Sciatic nerve (tissue), 2 donors: ENCODE results near the gene CCDC12. TPM values are rescaled to one million over a fixed set of nuclear protein-coding genes. Genes with fewer than 3 reads are reported as not detected.
"Not testable (repeated sequence)": the region's sequence is repeated elsewhere in the genome, so short reads cannot be mapped to it uniquely, and the experiment has no call there.

Experiments used
- ATAC-seq: fragments of 200-7000 bp; cut with Tn5 transposase; one replicate; pipeline ENCODE4 v1.9.1; 2020; ENCODE audit warnings: mild to moderate bottlenecking, moderate library complexity
- DNase-seq: peaks from one replicate; pipeline ENCODE4 v3.0.0-alpha.2; 2020; ENCODE audit warnings: low spot score
- intact Hi-C: fragments of 100-400 bp; cut with DNase I; formaldehyde crosslinking; loops from one replicate; pipeline ENCODE4 v1.14.2; 2022
- total RNA-seq: library from RNA; stranded (reverse); fragmentation: NEBNext Ultra II Directional; extraction: Animal tissue kit (Norgen Biotek cat#: 25700); gene quantifications from one replicate; pipeline ENCODE4 v1.2.1, GENCODE V29; 2021
- donor health status: DM: no; HTN: no; CAD: no.
- donor health status: DM: no; HTN: no; CAD: no.

CCDC12 gene
- total RNA-seq, 1 donor from 2014 or later = 40.9 TPM

GRCh38 chr3:46918634-46919033 is 57.9 kb downstream of the CCDC12 start:
- intact Hi-C loops = no loop called here
- no peak for DNase-seq
- no peak for ATAC-seq

- no peak for DNase-seq
- no peak for ATAC-seq
- intact Hi-C loops = no loop called here
These were observed 58.3 kb downstream of the CCDC12 start for GRCh38 chr3:46918202-46918601.

- peak; percentile 15 for DNase-seq
These were observed 59.3 kb downstream of the CCDC12 start for GRCh38 chr3:46917257-46917656.

GRCh38 chr3:46916799-46917198 is 59.7 kb downstream of the CCDC12 start:
- ATAC-seq = no peak

More at GRCh38 chr3:46917257-46917656, 59.3 kb downstream of the CCDC12 start:
- intact Hi-C loops = no loop called here
- no peak for ATAC-seq

GRCh38 chr3:46916278-46916677 is 60.3 kb downstream of the CCDC12 start:
- ATAC-seq (no peak), DNase-seq (no peak)
- intact Hi-C loops = no loop called here

More at GRCh38 chr3:46916799-46917198, 59.7 kb downstream of the CCDC12 start:
- intact Hi-C loops = no loop called here
- DNase-seq = no peak

- DNase-seq = no peak
- ATAC-seq = no peak
- intact Hi-C loops = no loop called here
These were observed 61.2 kb downstream of the CCDC12 start for GRCh38 chr3:46915297-46915822.

- intact Hi-C loops = no loop called here
- ATAC-seq (no peak), DNase-seq (no peak)
These were observed 61.7 kb downstream of the CCDC12 start for GRCh38 chr3:46914849-46915248.

GRCh38 chr3:46913644-46914043 is 62.9 kb downstream of the CCDC12 start:
- intact Hi-C loops = no loop called here
- ATAC-seq (no peak), DNase-seq (peak; percentile 47)

- ATAC-seq (no peak), DNase-seq (no peak)
- intact Hi-C loops = no loop called here
These were observed 63.6 kb downstream of the CCDC12 start for GRCh38 chr3:46912986-46913385.

- ATAC-seq, intact Hi-C loops: not testable (repeated sequence)
- DNase-seq = peak; percentile 39
These were observed 65.6 kb downstream of the CCDC12 start for GRCh38 chr3:46910914-46911313.

- DNase-seq (peak; percentile 43), ATAC-seq (no peak)
- intact Hi-C loops = no loop called here
These were observed 66.3 kb downstream of the CCDC12 start for GRCh38 chr3:46910166-46910760.

GRCh38 chr3:46909535-46910161 is 66.9 kb downstream of the CCDC12 start:
- peak; percentile 84 for ATAC-seq

GRCh38 chr3:46908986-46909534 is 67.5 kb downstream of the CCDC12 start:
- intact Hi-C loops = loop anchor here (5.0 kb wide), 1 partner anchor 202 kb away; no protein-coding TSS in a partner anchor
- DNase-seq = peak; percentile 53
- peak; percentile 40 for ATAC-seq

More at GRCh38 chr3:46909535-46910161, 66.9 kb downstream of the CCDC12 start:
- intact Hi-C loops = loop anchor here (5.0 kb wide), 1 partner anchor 202 kb away; no protein-coding TSS in a partner anchor
- DNase-seq = peak; percentile 92

- intact Hi-C loops = loop anchor here (5.0 kb wide), 1 partner anchor 201 kb away; no protein-coding TSS in a partner anchor
- ATAC-seq (peak; percentile 77), DNase-seq (no peak)
These were observed 68.1 kb downstream of the CCDC12 start for GRCh38 chr3:46908294-46908985.

GRCh38 chr3:46907960-46908293 is 68.6 kb downstream of the CCDC12 start:
- ATAC-seq (no peak), DNase-seq (no peak)
- intact Hi-C loops = loop anchor here (5.0 kb wide), 1 partner anchor 201 kb away; no protein-coding TSS in a partner anchor

GRCh38 chr3:46907271-46907670 is 69.3 kb downstream of the CCDC12 start:
- DNase-seq (no peak), ATAC-seq (no peak)
- intact Hi-C loops = loop anchor here (5.0 kb wide), 1 partner anchor 200 kb away; no protein-coding TSS in a partner anchor

- DNase-seq (peak; percentile 57), ATAC-seq (no peak)
- intact Hi-C loops = loop anchor here (5.0 kb wide), 1 partner anchor 199 kb away; no protein-coding TSS in a partner anchor
These were observed 70.0 kb downstream of the CCDC12 start for GRCh38 chr3:46906471-46907058.

GRCh38 chr3:46905661-46906451 is 70.7 kb downstream of the CCDC12 start:
- intact Hi-C loops = loop anchor here (5.0 kb wide), 1 partner anchor 199 kb away; no protein-coding TSS in a partner anchor
- ATAC-seq (no peak), DNase-seq (peak; percentile 47)
